CD4-positive, alpha-beta T cell (primary cell): ENCODE results near the gene ROBO2. TPM values are rescaled to one million over a fixed set of nuclear protein-coding genes. Genes with fewer than 3 reads are reported as not detected.

Experiments used
- ATAC-seq: fragments of 200-7000 bp; cut with Tn5 transposase; one replicate; pipeline ENCODE4 v1.10.0; 2022; ENCODE audit warnings: mild to moderate bottlenecking; ENCODE audit not compliant: poor library complexity
- CTCF ChIA-PET: fragments of 350-600 bp; sonication (Branson Sonifier 250); formaldehyde crosslinking; loops from one replicate; lab custom pipeline; 2021; ENCODE audit warnings: antibody characterized with exemption, inconsistent platforms; lab: Charles Lee
- POLR2A ChIA-PET: fragments of 350-600 bp; sonication (Branson Sonifier 250); formaldehyde crosslinking; loops from one replicate; lab custom pipeline; 2021; ENCODE audit warnings: antibody characterized with exemption, inconsistent platforms; lab: Charles Lee
- DNase-seq, 14 experiments: peaks; one replicate each; pipeline ENCODE4 v3.0.0-alpha.2; 2013 to 2020; ENCODE audit warnings: mixed read lengths in 2 of 14
- H3K27ac ChIP-seq, 2 donors: one replicate each; pipeline versions ENCODE4 v1.5.1 to v1.7.0; 2013; ENCODE audit warnings: low read length in 2 of 2, low read depth in 1 of 2, mild to moderate bottlenecking in 1 of 2
- H3K27me3 ChIP-seq, 2 experiments: 1 replicate in 1 of 2; 2 replicates in 1 of 2; pipeline versions ENCODE4 v1.6.1 to v1.7.0; 2013; ENCODE audit warnings: low read length in 2 of 2, control low read depth in 1 of 2, mild to moderate bottlenecking in 1 of 2, moderate library complexity in 1 of 2; ENCODE audit not compliant: insufficient read depth in 2 of 2, control insufficient read depth in 1 of 2
- H3K36me3 ChIP-seq: one replicate; pipeline ENCODE4 v1.6.1; 2013; ENCODE audit warnings: low read length, control low read depth; ENCODE audit not compliant: insufficient read depth
- H3K4me1 ChIP-seq: one replicate; pipeline ENCODE4 v1.6.1; 2013; ENCODE audit warnings: low read length, control low read depth; ENCODE audit not compliant: insufficient read depth
- H3K4me3 ChIP-seq: one replicate; pipeline ENCODE4 v1.5.1; 2013; ENCODE audit warnings: mild to moderate bottlenecking, low read length, moderate library complexity
- H3K9me3 ChIP-seq, 2 experiments: 1 replicate in 1 of 2; 2 replicates in 1 of 2; pipeline versions ENCODE4 v1.6.1 to v1.7.0; 2013; ENCODE audit warnings: low read length in 2 of 2, mild to moderate bottlenecking in 2 of 2, control low read depth in 1 of 2, moderate library complexity in 1 of 2; ENCODE audit not compliant: control insufficient read depth in 1 of 2, insufficient read depth in 1 of 2
- H3K27ac Mint-ChIP-seq: one replicate; pipeline ENCODE4 v1.8.0; 2020; ENCODE audit warnings: mixed read lengths
- H3K27me3 Mint-ChIP-seq: one replicate; pipeline ENCODE4 v1.8.0; 2021; ENCODE audit warnings: mixed read lengths
- H3K36me3 Mint-ChIP-seq: one replicate; pipeline ENCODE4 v1.8.0; 2021; ENCODE audit warnings: low read depth, mixed read lengths
- H3K4me1 Mint-ChIP-seq: one replicate; pipeline ENCODE4 v1.8.0; 2021; ENCODE audit warnings: low read depth, mixed read lengths
- H3K4me3 Mint-ChIP-seq: one replicate; pipeline ENCODE4 v1.8.0; 2020; ENCODE audit warnings: mild to moderate bottlenecking, mixed read lengths
- H3K9me3 Mint-ChIP-seq: one replicate; pipeline ENCODE4 v1.8.0; 2020; ENCODE audit warnings: mixed read lengths
- intact Hi-C, 2 experiments: fragments of 100-400 bp; cut with DNase I in 1 of 2; cut with micrococcal nuclease in 1 of 2; formaldehyde crosslinking; loops; one replicate each; pipeline versions ENCODE4 v1.15.1 to v1.9.0; 2023 to 2025; cut with DNase I, micrococcal nuclease
- total RNA-seq, 174 experiments: library from RNA in 2 of 174; stranded (reverse) in 2 of 174; gene quantifications; one replicate each; pipeline ENCODE4 v1.2.3 and lab custom pipeline; 2021 to 2026
- TF ChIP-seq, protein P1 (sequence below): fragments of 200-600 bp; IDR thresholded peaks from one replicate; pipeline ENCODE4 v1.8.0; 2022; ENCODE audit warnings: antibody characterized with exemption, mild to moderate bottlenecking

ROBO2 gene
- total RNA-seq, 2 experiments from 2014 or later: not detected

DNA sequence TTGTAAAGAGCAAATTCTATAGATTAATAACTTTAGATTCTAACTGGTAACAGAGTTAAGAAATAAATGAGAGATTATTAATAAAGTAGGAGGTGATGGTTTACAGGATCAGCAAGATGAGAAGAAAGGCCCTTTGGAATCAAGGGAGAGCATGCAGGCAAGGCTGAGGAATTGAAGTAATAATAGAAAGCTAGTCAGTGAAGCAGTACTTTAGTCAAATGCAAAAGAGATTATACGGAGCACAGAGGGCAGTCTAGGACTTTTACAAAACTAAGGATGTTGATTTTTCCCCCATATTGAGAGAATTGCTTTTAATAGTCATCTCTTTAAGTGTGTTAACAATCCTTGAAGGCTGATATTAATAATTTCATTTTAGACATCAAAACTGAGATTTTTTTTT lies 146.4 kb downstream of the ROBO2 start:
- H3K27me3 ChIP-seq: no peaks in the 10 kb centered on the region
- H3K27ac ChIP-seq: no peak overlapping the region
- ChIA-PET POLR2A (no interaction called here), CTCF (no interaction called here)
- no peak overlapping the region for H3K27ac Mint-ChIP-seq
- no peak overlapping the region for H3K4me3 ChIP-seq
- intact Hi-C loops: no loop called here
- ATAC-seq (no peak), DNase-seq (no peak)
- no peaks in the 10 kb centered on the region for H3K4me1 Mint-ChIP-seq
- H3K4me3 Mint-ChIP-seq: no peak overlapping the region
- H3K9me3 Mint-ChIP-seq: peaks cover 3% of the 10 kb centered on the region
- H3K36me3 Mint-ChIP-seq: no peaks in the 10 kb centered on the region
- H3K9me3 ChIP-seq: no peaks in the 10 kb centered on the region
- H3K27me3 Mint-ChIP-seq: no peaks in the 10 kb centered on the region
- no peaks in the 10 kb centered on the region for H3K36me3 ChIP-seq
- H3K4me1 ChIP-seq: no peaks in the 10 kb centered on the region
- TF ChIP-seq, protein P1, sequence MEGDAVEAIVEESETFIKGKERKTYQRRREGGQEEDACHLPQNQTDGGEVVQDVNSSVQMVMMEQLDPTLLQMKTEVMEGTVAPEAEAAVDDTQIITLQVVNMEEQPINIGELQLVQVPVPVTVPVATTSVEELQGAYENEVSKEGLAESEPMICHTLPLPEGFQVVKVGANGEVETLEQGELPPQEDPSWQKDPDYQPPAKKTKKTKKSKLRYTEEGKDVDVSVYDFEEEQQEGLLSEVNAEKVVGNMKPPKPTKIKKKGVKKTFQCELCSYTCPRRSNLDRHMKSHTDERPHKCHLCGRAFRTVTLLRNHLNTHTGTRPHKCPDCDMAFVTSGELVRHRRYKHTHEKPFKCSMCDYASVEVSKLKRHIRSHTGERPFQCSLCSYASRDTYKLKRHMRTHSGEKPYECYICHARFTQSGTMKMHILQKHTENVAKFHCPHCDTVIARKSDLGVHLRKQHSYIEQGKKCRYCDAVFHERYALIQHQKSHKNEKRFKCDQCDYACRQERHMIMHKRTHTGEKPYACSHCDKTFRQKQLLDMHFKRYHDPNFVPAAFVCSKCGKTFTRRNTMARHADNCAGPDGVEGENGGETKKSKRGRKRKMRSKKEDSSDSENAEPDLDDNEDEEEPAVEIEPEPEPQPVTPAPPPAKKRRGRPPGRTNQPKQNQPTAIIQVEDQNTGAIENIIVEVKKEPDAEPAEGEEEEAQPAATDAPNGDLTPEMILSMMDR: no peak

DNA sequence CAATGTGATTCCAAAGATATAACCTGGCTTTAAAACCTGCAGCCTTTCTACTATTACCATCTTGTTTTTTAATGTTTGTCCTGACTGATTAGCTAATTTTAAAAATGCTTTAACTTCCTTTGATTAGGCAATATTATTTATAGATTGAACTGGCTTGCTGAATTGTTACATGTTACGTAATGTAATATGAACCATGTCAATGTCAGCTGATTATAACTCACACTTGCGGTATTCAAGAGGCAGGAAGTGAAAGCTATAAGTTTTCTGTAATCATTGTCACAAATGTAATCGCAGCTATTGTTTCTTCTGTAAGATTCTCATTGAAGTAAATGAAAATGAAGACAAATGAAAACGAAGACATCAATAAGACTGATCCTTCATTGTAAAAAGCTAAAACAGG lies 146.8 kb downstream of the ROBO2 start:
- H3K36me3 ChIP-seq: no peaks in the 10 kb centered on the region
- ChIA-PET POLR2A (no interaction called here), CTCF (no interaction called here)
- H3K27me3 ChIP-seq: no peaks in the 10 kb centered on the region
- Mint-ChIP-seq H3K4me3 (no peak overlapping the region), H3K4me1 (no peaks in the 10 kb centered on the region), H3K27ac (no peak overlapping the region), H3K9me3 (peaks cover 4% of the 10 kb centered on the region), H3K36me3 (no peaks in the 10 kb centered on the region), H3K27me3 (no peaks in the 10 kb centered on the region)
- H3K4me1 ChIP-seq: no peaks in the 10 kb centered on the region
- DNase-seq: no peak
- no peak for ATAC-seq
- no peaks in the 10 kb centered on the region for H3K9me3 ChIP-seq
- intact Hi-C loops: no loop called here
- no peak overlapping the region for H3K4me3 ChIP-seq
- TF ChIP-seq, protein P1: no peak
- no peak overlapping the region for H3K27ac ChIP-seq

DNA sequence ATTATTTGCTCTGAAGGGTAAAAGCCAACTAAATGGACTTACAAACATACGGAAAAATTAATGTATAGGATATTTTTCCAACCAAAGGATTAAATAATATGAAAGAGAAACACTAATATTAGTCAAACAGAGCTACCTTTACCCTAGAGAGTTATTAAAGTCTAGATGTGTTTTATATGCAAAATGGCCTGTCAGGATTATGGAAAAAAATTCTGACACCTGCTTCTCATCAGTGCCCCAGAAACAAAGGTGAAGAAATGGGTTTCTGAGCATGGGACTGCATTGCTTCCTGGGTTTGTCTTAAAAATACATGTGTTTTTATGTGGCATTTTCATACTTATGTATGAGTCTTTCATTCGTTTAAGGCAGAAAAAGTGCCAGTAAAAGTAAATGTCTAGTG lies 148.3 kb downstream of the ROBO2 start:
- no peaks in the 10 kb centered on the region for H3K27me3 Mint-ChIP-seq
- DNase-seq: no peak
- Histone ChIP-seq H3K4me3 (no peak overlapping the region), H3K4me1 (no peaks in the 10 kb centered on the region), H3K27me3 (no peaks in the 10 kb centered on the region), H3K27ac (no peak overlapping the region), H3K9me3 (no peaks in the 10 kb centered on the region), H3K36me3 (no peaks in the 10 kb centered on the region)
- no peak overlapping the region for H3K4me3 Mint-ChIP-seq
- CTCF ChIA-PET: no interaction called here
- intact Hi-C loops: no loop called here
- H3K4me1 Mint-ChIP-seq: no peaks in the 10 kb centered on the region
- no peaks in the 10 kb centered on the region for H3K36me3 Mint-ChIP-seq
- no peak for ATAC-seq
- H3K9me3 Mint-ChIP-seq: peaks cover 6% of the 10 kb centered on the region
- TF ChIP-seq, protein P1: no peak
- POLR2A ChIA-PET: no interaction called here
- H3K27ac Mint-ChIP-seq: no peak overlapping the region
